GM19328 (cell line): Measurements from ENCODE around the gene GFRA4.

Experiments used
- ATAC-seq: cut with Tn5 transposase; IDR thresholded peaks from one replicate; pipeline ENCODE4 v1.9.1; 2021; ENCODE audit warnings: mild to moderate bottlenecking, moderate library complexity; ENCODE audit not compliant: unreplicated experiment

Gene GFRA4

DNA sequence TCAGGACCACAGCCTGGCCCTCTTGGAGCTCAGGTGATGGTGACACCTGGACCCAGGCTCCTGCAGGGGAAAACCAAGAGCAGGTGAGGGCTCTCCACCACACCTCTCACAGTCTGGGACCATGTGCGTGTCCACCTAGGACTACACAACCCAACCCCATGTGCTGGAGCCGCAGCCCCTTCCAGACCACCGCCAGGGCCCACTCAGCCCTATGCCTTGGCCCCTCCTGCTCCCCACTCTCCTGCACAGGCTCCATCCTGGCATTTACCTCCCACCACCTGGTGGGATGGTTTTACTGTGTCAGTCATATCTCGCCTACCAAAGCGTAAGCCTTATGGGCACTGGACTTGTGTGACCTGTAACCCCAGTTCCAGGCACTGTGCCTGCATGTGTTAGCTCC lies 31.7 kb upstream of the GFRA4 start:
- ATAC-seq = no peak

DNA sequence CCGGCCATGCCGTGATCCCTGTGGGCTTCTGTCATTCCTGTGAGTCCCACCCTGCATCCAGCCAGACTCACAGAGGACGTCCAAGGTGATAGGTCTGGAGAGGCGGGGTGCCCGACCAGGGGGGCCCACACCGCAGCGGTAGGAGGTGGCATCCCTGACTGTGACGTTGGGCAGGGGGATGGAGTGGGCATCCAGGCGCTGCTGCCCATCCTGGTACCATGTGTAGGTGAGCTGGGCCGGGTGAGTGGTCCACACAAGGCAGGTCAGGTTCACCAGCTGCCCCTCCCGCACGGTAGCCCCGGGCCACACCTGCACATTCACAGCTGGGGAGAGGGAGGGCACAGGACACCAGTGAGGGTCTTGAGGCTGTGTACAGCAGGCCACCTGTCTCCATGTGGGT lies 30.2 kb upstream of the GFRA4 start:
- ATAC-seq = no peak

DNA sequence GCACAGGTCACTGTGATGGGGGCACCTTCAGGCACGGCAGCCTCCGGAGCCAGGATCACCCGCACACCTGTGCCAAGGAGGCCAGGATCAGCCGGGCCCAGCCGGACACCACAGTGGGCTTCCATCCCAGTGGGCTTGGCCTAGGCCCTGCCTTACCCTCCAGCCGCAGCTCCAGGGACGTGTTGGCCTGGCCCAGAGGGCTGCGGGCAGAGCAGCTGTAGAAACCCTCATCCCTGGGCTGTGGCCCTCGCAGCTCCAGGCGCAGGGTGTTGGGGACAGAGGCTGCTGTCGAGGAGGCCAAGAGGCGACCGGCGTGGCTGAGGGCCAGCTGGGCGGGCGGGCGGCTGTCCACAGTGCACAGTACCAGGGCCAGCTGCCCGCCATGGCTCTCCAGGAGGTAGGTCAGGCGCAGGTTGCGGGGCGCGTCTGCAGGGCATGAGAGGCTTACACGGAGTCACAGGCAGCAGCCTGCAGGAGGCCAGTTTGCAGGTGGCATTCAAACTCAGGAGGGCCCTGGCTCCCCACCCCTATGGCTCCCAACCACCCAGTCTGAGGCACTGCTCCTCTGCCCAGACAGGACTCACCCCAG lies 29.6 kb upstream of the GFRA4 start:
- ATAC-seq = no peak

- ATAC-seq = no peak
Measured at GRCh38 chr20:3691897-3692296, 28.7 kb upstream of the GFRA4 start.

DNA sequence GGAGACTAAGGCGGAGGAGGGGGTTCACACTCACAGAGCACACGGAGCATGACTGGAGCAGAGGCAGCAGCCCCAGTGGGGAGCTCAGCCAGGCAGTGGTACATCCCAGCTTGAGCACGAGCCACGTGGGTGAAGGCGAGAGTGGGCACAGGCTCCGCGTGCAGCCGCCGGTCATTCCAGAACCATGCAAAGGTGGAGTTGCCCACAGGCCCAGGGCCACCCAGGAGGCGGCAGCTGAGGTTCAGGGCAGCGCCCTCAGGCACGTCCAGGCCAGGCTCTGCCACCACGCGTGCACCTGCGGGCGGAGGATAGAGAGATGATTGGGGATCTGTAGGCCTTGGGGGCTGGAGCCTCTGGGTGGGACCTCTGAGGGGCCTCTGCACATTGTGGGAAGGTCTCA lies 28.1 kb upstream of the GFRA4 start:
- no peak for ATAC-seq

DNA sequence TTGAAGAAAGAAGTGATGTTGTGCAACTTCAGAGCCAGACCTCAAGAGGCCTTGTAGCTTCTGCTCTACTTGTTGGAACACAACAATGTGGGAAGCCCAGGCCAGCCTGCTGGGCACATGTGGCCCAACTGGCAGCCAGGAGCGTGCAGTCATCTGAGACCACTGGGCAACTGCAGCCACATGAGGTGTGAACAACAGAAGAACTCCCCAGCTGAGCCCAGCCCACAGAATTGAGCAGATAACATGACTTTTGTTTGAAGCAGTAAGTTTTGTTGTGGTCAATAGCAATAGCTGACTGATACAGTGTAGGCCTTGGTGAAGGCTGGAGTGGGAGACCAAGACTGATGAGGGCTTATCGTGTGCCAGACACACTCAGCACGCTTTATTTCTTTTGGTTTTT lies 27.2 kb upstream of the GFRA4 start:
- ATAC-seq = no peak

DNA sequence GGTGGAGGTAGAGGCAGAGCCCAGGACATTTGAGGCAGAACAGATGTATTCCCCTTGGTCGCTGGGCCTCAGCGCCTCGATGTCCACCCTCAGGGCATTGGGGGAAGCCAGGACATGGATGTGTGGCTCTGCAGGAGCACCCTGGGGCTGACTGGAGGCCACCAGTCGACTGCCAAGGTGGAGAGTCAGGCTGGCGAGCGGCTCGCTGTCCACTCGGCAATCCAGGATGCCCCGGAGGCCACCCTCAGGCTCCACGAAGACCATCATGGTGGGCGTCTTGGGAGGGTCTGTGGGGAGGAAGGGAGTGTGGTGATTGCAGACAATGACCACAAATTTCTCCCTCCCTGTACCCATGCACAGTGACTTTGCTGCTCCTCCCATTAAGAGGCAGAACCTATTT lies 26.8 kb upstream of the GFRA4 start:
- no peak for ATAC-seq

GRCh38 chr20:3687655-3688054 lies 24.5 kb upstream of the GFRA4 start:
- no peak for ATAC-seq

- ATAC-seq = no peak
Measured at GRCh38 chr20:3686867-3687321, 23.7 kb upstream of the GFRA4 start.

- no peak for ATAC-seq
Measured at GRCh38 chr20:3686421-3686820, 23.2 kb upstream of the GFRA4 start.

DNA sequence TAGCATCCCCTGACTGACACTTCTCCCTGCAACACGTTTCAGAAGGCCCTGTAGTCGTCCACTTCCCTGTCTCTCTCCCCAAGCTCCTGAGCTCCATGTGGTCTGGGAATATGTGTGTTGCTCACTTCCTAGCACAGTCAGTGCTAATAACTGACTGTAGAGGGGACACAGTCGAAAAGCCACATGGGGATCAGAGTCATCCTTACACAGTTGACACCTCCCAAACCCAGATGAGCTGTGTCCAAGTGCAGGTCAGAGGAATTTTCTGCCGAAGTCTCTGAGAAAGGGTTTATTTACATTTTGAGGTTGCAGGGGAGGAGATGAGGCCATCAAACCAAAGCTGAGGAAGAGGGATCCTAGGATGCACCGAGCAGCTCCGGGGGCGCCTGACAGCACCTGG lies 22.1 kb upstream of the GFRA4 start:
- ATAC-seq = no peak

- no peak for ATAC-seq
Measured at GRCh38 chr20:3681931-3682781, 19.0 kb upstream of the GFRA4 start, which contains the start of gene ADAM33. Gene ADAM33, minus strand, starts transcription at chr20:3682010. Its CDS starts 6 bp downstream, at chr20:3682004.

GRCh38 chr20:3681352-3681930 lies 18.2 kb upstream of the GFRA4 start:
- no peak for ATAC-seq

GRCh38 chr20:3680701-3681351 lies 17.6 kb upstream of the GFRA4 start:
- ATAC-seq = no peak

- no peak for ATAC-seq
Measured at GRCh38 chr20:3679749-3680700, 16.8 kb upstream of the GFRA4 start.

- no peak for ATAC-seq
Measured at GRCh38 chr20:3678856-3679720, 15.9 kb upstream of the GFRA4 start.

DNA sequence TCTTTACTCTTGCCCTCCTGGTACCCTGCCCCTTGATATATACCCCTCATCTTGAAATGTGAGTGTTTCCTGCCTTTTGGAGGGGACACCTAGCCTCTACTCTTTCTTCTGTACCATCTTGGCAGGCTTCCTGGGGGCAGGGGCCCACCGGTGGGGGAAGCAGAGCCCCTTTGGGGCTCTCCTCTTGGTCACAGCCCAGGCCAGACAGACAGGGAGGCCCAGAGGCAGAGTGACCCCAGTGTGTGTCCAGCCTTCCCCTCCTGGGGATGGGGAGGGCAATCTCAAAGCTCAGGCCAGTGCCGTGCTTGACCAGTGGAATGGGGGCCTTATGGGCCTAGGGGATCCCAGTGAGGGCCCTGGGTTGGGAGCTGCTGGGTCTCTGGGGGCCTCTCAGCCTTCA lies 15.0 kb upstream of the GFRA4 start:
- ATAC-seq = no peak

- no peak for ATAC-seq
Measured at GRCh38 chr20:3677733-3678132, 14.5 kb upstream of the GFRA4 start.
